ENCODE results near the gene PBX1.
"Not testable (repeated sequence)": the region's sequence is repeated elsewhere in the genome, so short reads cannot be mapped to it uniquely, and the experiment has no call there.

The PBX1 gene

DNA sequence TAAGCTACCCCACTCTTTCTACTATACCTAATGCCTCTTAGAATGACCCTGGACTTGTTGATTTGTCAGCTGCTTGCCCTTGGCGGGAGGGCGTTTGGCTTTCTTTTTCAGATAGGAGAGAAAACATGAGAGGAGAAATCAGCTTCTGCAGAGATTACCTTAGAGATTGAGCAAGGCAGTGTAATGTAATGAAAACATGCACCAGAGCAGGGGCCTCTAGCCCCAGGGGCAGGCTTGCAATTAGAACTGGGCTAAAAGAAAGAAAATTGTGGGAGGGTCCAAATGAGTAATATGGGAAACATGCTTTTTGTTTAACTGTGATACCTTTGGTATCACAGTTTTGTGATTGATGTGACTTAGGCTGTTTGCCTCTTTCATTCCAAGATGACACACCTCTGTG, 89.7 kb downstream of the PBX1 start:
- in situ Hi-C loops (cut with HindIII; ENCODE audit: low sequenced_read_pairs), result no loop called here
- TF ChIP-seq, protein P1, sequence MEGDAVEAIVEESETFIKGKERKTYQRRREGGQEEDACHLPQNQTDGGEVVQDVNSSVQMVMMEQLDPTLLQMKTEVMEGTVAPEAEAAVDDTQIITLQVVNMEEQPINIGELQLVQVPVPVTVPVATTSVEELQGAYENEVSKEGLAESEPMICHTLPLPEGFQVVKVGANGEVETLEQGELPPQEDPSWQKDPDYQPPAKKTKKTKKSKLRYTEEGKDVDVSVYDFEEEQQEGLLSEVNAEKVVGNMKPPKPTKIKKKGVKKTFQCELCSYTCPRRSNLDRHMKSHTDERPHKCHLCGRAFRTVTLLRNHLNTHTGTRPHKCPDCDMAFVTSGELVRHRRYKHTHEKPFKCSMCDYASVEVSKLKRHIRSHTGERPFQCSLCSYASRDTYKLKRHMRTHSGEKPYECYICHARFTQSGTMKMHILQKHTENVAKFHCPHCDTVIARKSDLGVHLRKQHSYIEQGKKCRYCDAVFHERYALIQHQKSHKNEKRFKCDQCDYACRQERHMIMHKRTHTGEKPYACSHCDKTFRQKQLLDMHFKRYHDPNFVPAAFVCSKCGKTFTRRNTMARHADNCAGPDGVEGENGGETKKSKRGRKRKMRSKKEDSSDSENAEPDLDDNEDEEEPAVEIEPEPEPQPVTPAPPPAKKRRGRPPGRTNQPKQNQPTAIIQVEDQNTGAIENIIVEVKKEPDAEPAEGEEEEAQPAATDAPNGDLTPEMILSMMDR (IDR thresholded peaks at IDR 0.05; ENCODE audit: low read depth, low read length, missing control alignments), result no peak
- DNase-seq (ENCODE audit: low read depth), result no peak
- H3K4me3 ChIP-seq (ENCODE audit: low read depth, low read length), result no peak overlapping the region

DNA sequence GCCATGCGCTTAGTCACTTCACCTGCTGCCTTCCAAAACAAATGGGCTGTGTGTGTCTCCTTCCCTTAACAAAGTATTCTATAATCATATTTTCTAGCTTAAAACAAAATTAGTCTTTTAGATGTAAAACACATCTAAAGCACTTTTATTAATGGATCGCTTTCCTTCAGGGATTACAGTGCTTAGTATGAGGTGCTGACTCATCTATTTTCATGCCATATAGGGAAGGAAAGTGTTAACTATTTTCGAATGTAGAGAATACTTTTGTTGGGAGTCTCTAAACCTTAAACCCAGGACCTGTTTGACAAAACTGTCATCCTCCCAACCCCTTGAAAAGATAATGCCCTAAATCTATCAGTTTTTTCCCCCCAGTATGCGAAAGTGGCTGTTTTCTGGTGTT, 90.2 kb downstream of the PBX1 start:
- H3K4me3 ChIP-seq (ENCODE audit: low read depth, low read length), result no peak overlapping the region
- TF ChIP-seq, protein P1 (IDR thresholded peaks at IDR 0.05; ENCODE audit: low read depth, low read length, missing control alignments), result no peak
- DNase-seq (ENCODE audit: low read depth), result no peak
- in situ Hi-C loops (cut with HindIII; ENCODE audit: low sequenced_read_pairs), result no loop called here

DNA sequence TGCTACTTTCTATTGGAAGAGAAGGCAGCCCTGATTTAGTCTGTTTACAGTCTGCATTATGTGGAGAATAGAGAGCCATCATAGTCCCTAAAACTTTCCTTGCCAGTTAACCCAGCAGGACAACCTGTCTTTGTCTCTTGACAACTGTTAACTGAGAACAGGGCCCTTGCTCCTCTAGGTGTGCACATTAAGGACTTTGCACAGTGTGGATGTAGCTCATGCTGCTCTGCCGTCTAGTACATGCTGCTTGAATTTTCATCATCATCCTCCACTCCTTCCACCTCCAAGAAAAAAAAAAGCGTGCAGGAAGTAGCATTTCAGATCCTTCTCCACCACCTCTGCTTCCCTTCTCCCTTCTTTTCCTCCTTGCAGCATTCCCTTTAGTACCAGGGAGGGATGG, 91.5 kb downstream of the PBX1 start:
- TF ChIP-seq, protein P1 (IDR thresholded peaks at IDR 0.05; ENCODE audit: low read depth, low read length, missing control alignments), result no peak
- in situ Hi-C loops (cut with HindIII; ENCODE audit: low sequenced_read_pairs), result no loop called here
- no peak for DNase-seq (ENCODE audit: low read depth)
- H3K4me3 ChIP-seq (ENCODE audit: low read depth, low read length), result no peak overlapping the region

DNA sequence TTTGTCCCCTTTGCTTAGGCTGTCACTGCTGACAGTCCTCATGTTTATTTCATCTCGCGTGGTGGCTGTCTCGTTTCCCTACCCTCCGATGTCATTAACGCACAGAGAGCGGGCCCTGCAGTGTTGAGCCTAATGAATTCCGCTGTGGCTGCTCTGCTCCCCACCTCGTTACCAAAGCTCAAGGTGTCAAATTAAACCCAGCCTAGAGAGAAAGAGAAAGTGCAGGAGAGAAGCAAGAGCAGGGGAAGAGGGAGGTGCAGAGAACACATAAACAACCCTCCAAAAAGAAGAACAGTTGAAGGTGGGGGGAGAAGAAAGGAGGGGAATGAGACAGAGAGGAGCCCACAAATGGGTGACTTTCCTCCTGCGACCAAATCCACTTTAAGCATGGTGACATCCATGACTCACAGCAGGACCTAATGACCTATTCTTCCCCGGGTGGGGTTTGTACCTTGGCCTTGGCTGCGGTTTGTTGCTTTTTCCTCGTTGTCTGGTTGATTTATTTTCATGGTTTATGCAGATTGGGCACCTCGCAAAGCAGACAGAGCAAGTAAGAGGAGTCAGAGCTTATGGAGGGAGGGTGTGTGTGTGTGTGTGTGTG, 92.5 kb downstream of the PBX1 start:
- in situ Hi-C loops (cut with HindIII; ENCODE audit: low sequenced_read_pairs), result no loop called here
- no peak for DNase-seq (ENCODE audit: low read depth)
- H3K4me3 ChIP-seq (ENCODE audit: low read depth, low read length), result no peak overlapping the region
- TF ChIP-seq, protein P1 (IDR thresholded peaks at IDR 0.05; ENCODE audit: low read depth, low read length, missing control alignments), result no peak

DNA sequence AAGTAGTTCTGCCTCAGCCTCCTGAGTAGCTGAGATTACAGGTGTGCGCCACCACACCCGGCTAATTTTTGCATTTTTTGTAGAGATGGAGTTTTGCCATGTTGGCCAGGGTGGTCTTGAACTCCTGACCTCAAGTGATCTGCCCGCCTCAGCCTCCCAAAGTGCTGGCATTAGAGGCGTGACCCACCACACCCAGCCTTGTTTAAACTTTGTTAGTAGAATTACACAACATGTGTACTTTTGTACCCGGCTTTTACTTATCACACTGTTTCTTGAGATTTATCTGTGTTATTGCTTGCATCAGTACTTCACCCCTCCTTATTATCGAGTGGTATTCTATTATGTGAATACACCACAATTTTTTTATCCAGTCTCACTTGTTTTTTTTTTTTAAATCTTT, 94.0 kb downstream of the PBX1 start:
- DNase-seq (ENCODE audit: low read depth); H3K4me3 ChIP-seq (ENCODE audit: low read depth, low read length); in situ Hi-C loops (cut with HindIII; ENCODE audit: low sequenced_read_pairs): not testable (repeated sequence)

DNA sequence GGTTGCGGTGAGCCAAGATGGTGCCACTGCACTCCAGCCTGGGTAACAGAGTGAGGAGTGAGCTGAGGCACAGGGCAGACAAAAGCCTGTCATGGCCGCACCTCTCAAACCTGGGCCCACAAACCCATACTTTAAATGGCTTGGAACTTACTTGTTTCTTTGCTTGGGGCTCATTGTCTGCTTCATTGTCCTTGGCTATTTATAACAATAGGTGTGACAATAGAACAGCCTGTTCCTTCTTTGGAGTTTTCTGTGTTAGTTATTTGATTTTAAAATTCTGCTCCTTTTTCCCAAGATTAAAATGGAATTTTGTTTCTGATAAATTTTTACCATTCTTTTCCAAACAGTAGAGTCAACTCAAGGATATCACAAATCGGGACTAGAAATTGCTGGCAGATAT, 94.7 kb downstream of the PBX1 start:
- in situ Hi-C loops (cut with HindIII; ENCODE audit: low sequenced_read_pairs), result no loop called here
- TF ChIP-seq, protein P1 (IDR thresholded peaks at IDR 0.05; ENCODE audit: low read depth, low read length, missing control alignments), result no peak
- no peak overlapping the region for H3K4me3 ChIP-seq (ENCODE audit: low read depth, low read length)
- DNase-seq (ENCODE audit: low read depth), result no peak

DNA sequence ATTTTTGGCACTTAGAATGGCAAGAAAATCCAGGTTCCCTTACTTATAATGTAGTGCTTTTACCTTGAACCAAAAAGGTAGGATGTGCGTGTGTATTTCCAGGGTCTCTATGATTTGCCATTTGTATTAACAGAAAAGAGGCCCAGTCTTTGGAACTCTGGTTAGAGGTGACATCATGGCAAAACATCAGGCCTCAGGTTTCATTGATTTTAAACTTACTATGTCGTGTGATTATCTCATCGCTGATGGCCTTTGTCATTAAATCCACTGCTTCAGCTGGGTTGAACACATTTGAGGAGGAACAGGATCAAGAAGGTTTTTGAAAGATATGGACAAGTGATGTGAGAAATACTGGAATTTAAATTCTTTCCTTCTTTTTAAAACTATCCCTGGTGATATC, 95.2 kb downstream of the PBX1 start:
- TF ChIP-seq, protein P1 (IDR thresholded peaks at IDR 0.05; ENCODE audit: low read depth, low read length, missing control alignments), result no peak
- in situ Hi-C loops (cut with HindIII; ENCODE audit: low sequenced_read_pairs), result no loop called here
- no peak overlapping the region for H3K4me3 ChIP-seq (ENCODE audit: low read depth, low read length)
- no peak for DNase-seq (ENCODE audit: low read depth)
